ENCODE data around the gene TMEM145. TPM values are rescaled to one million over a fixed set of nuclear protein-coding genes. Genes with fewer than 3 reads are reported as not detected.
"Not testable (repeated sequence)": the region's sequence is repeated elsewhere in the genome, so short reads cannot be mapped to it uniquely, and the experiment has no call there.

Gene TMEM145
- total RNA-seq: 1.4 TPM

- peak; percentile 43 for DNase-seq (ENCODE audit: low spot score)
These were observed at the start of gene TMEM145 for GRCh38 chr19:42313096-42313839. TSS of gene TMEM145 (plus strand) at chr19:42313309. CDS start at chr19:42313377, 68 bp downstream.

- not testable (repeated sequence) for DNase-seq (ENCODE audit: low spot score)
These were observed 47.0 kb upstream of the TMEM145 start for GRCh38 chr19:42266105-42266504.

GRCh38 chr19:42266928-42267603 is 46.0 kb upstream of the TMEM145 start:
- not testable (repeated sequence) for DNase-seq (ENCODE audit: low spot score)

GRCh38 chr19:42267644-42268141 is 45.4 kb upstream of the TMEM145 start:
- no peak for DNase-seq (ENCODE audit: low spot score)

GRCh38 chr19:42268142-42268703 is 44.9 kb upstream of the TMEM145 start:
- DNase-seq (ENCODE audit: low spot score): peak; percentile 100

- peak; percentile 100 for DNase-seq (ENCODE audit: low spot score)
These were observed 44.2 kb upstream of the TMEM145 start, which contains the start of gene CIC for GRCh38 chr19:42268704-42269477. TSS of gene CIC (plus strand) at chr19:42269252. CDS start at chr19:42271784, 2,532 bp downstream.

GRCh38 chr19:42269478-42270345 is 43.4 kb upstream of the TMEM145 start:
- DNase-seq (ENCODE audit: low spot score): peak; percentile 51

GRCh38 chr19:42270346-42271044 is 42.6 kb upstream of the TMEM145 start:
- peak; percentile 78 for DNase-seq (ENCODE audit: low spot score)

GRCh38 chr19:42271045-42271419 is 42.1 kb upstream of the TMEM145 start:
- DNase-seq (ENCODE audit: low spot score): no peak

GRCh38 chr19:42271861-42272534 is 41.1 kb upstream of the TMEM145 start:
- DNase-seq (ENCODE audit: low spot score): no peak

GRCh38 chr19:42272535-42272897 is 40.6 kb upstream of the TMEM145 start:
- DNase-seq (ENCODE audit: low spot score): peak; percentile 43

GRCh38 chr19:42272989-42273406 is 40.1 kb upstream of the TMEM145 start:
- DNase-seq (ENCODE audit: low spot score): no peak

GRCh38 chr19:42273407-42274064 is 39.6 kb upstream of the TMEM145 start:
- peak; percentile 43 for DNase-seq (ENCODE audit: low spot score)

- peak; percentile 44 for DNase-seq (ENCODE audit: low spot score)
These were observed 38.9 kb upstream of the TMEM145 start for GRCh38 chr19:42274065-42274682.

- DNase-seq (ENCODE audit: low spot score): no peak
These were observed 38.0 kb upstream of the TMEM145 start for GRCh38 chr19:42275103-42275502.

GRCh38 chr19:42275517-42275916 is 37.6 kb upstream of the TMEM145 start:
- DNase-seq (ENCODE audit: low spot score): no peak

GRCh38 chr19:42276284-42276683 is 36.8 kb upstream of the TMEM145 start:
- DNase-seq (ENCODE audit: low spot score): no peak

GRCh38 chr19:42276821-42277220 is 36.3 kb upstream of the TMEM145 start:
- no peak for DNase-seq (ENCODE audit: low spot score)
